H1 (cell line): ENCODE measurements around the gene DHRS4L2. TPM values are rescaled to one million over a fixed set of nuclear protein-coding genes. Genes with fewer than 3 reads are reported as not detected.

ENCODE experiments used
- E2F6 ChIP-seq: IDR thresholded peaks from 2 replicates; pipeline ENCODE4 v1.6.1; 2012; ENCODE audit warnings: inconsistent platforms
- POLR2AphosphoS5 ChIP-seq: IDR thresholded peaks from 2 replicates; pipeline ENCODE4 v1.6.1; 2011; ENCODE audit warnings: low read depth, low read length
- polyA plus RNA-seq, 7 experiments: library from polyadenylated mRNA; depleted of rRNA in 3 of 7; stranded (reverse) in 5 of 7; unstranded in 2 of 7; fragments of >200 nt in 5 of 7; fragments of 200-250 nt in 2 of 7; gene quantifications; 1 replicate in 5 of 7; 2 replicates in 1 of 7; 4 replicates in 1 of 7; pipeline versions ENCODE4 v1.2.1 to v1.2.3, GENCODE V29; 2011 to 2013; ENCODE audit warnings: missing spikeins in 2 of 7, mixed read lengths in 2 of 7
- total RNA-seq: library from RNA; stranded (reverse); fragmentation: NEBNext Ultra II Directional; extraction: Animal tissue kit (Norgen Biotek cat#: 25700); gene quantifications from 2 replicates; pipeline ENCODE4 v1.2.1, GENCODE V29; 2021

DHRS4L2 gene
- total and polyA plus RNA-seq, 2 of the 8 experiments (the other 6 are each of a cell fraction or from before 2014, with no cell fraction given): 12.3 to 15.4 TPM

GRCh38 chr14:23939607-23940326, 49.0 kb upstream of the DHRS4L2 start (continued):
- TF ChIP-seq E2F6: no peak
- no peak for TF ChIP-seq POLR2AphosphoS5
